ENCODE measurements around the gene TCF12.

TCF12 gene

GRCh38 chr15:57280464-57280863 lies 362.0 kb downstream of the TCF12 start:
- DNase-seq = no peak

GRCh38 chr15:57281321-57281720 lies 362.9 kb downstream of the TCF12 start:
- DNase-seq = no peak

- no peak for DNase-seq
These were observed 364.2 kb downstream of the TCF12 start for GRCh38 chr15:57282686-57283085.

- no peak for DNase-seq
These were observed 365.5 kb downstream of the TCF12 start for GRCh38 chr15:57283774-57284503.

GRCh38 chr15:57284535-57284934 lies 366.1 kb downstream of the TCF12 start:
- no peak for DNase-seq

GRCh38 chr15:57285386-57285785 lies 366.9 kb downstream of the TCF12 start:
- DNase-seq = no peak

- DNase-seq = no peak
These were observed 368.1 kb downstream of the TCF12 start for GRCh38 chr15:57286446-57287122.

GRCh38 chr15:57287123-57287521 lies 368.7 kb downstream of the TCF12 start:
- no peak for DNase-seq

GRCh38 chr15:57288926-57289580 lies 370.6 kb downstream of the TCF12 start:
- peak; percentile 33 for DNase-seq

GRCh38 chr15:57290187-57290586 lies 371.7 kb downstream of the TCF12 start:
- DNase-seq = no peak

- DNase-seq = no peak
These were observed 372.4 kb downstream of the TCF12 start for GRCh38 chr15:57290826-57291225.

- DNase-seq = no peak
These were observed 378.2 kb downstream of the TCF12 start for GRCh38 chr15:57296473-57297162.

- DNase-seq = no peak
These were observed 378.7 kb downstream of the TCF12 start for GRCh38 chr15:57297163-57297593.

- DNase-seq = no peak
These were observed 379.2 kb downstream of the TCF12 start for GRCh38 chr15:57297630-57298029.

- DNase-seq = no peak
These were observed 379.8 kb downstream of the TCF12 start for GRCh38 chr15:57298204-57298603.

GRCh38 chr15:57298843-57299550 lies 380.6 kb downstream of the TCF12 start:
- no peak for DNase-seq

GRCh38 chr15:57301307-57301706 lies 382.9 kb downstream of the TCF12 start:
- DNase-seq = no peak

- no peak for DNase-seq
These were observed 384.3 kb downstream of the TCF12 start for GRCh38 chr15:57302640-57303257.

GRCh38 chr15:57305009-57305408 lies 386.6 kb downstream of the TCF12 start:
- no peak for DNase-seq

- peak; percentile 60 for DNase-seq
These were observed 387.9 kb downstream of the TCF12 start for GRCh38 chr15:57306161-57306943.

- DNase-seq = no peak
These were observed 388.5 kb downstream of the TCF12 start for GRCh38 chr15:57306944-57307411.

Measured in fibroblast of skin of right quadriceps (primary cell).